H9 (cell line): ENCODE results near the gene PKIB. TPM values are rescaled to one million over a fixed set of nuclear protein-coding genes. Genes with fewer than 3 reads are reported as not detected.

Experiments used
- DNase-seq: peaks from one replicate; pipeline ENCODE4 v3.0.0-alpha.2; 2017
- H2AFZ ChIP-seq: one replicate; pipeline ENCODE4 v1.6.1; 2013; ENCODE audit warnings: mild to moderate bottlenecking, low read length, control low read depth, moderate library complexity
- H2AK5ac ChIP-seq: 2 replicates; pipeline ENCODE4 v1.6.1; 2013; ENCODE audit warnings: low read length, control low read depth, mixed read lengths; ENCODE audit not compliant: insufficient read length
- H2BK120ac ChIP-seq: one replicate; pipeline ENCODE4 v1.6.1; 2013; ENCODE audit warnings: low read depth, mild to moderate bottlenecking, low read length, control low read depth, inconsistent platforms; ENCODE audit not compliant: poor library complexity, severe bottlenecking
- H2BK12ac ChIP-seq: 2 replicates; pipeline ENCODE4 v1.6.1; 2013; ENCODE audit warnings: low read length, control low read depth, mixed read lengths, low read depth; ENCODE audit not compliant: insufficient read length
- H2BK15ac ChIP-seq: 2 replicates; pipeline ENCODE4 v1.6.1; 2013; ENCODE audit warnings: low read depth, low read length, control low read depth
- H2BK20ac ChIP-seq: one replicate; pipeline ENCODE4 v1.6.1; 2013; ENCODE audit warnings: low read depth, mild to moderate bottlenecking, low read length, control low read depth, inconsistent platforms; ENCODE audit not compliant: poor library complexity, severe bottlenecking
- H2BK5ac ChIP-seq: 2 replicates; pipeline ENCODE4 v1.6.1; 2013; ENCODE audit warnings: low read length, control low read depth, mixed read lengths; ENCODE audit not compliant: insufficient read length
- H3K14ac ChIP-seq: 2 replicates; pipeline ENCODE4 v1.6.1; 2013; ENCODE audit warnings: low read length, control low read depth; ENCODE audit not compliant: insufficient read depth
- H3K18ac ChIP-seq: 2 replicates; pipeline ENCODE4 v1.6.1; 2013; ENCODE audit warnings: low read depth, mild to moderate bottlenecking, mixed read lengths, low read length, control low read depth; ENCODE audit not compliant: insufficient read length
- H3K23ac ChIP-seq: 2 replicates; pipeline ENCODE4 v1.6.1; 2013; ENCODE audit warnings: low read length, control low read depth, mixed read lengths, low read depth; ENCODE audit not compliant: insufficient read length
- H3K23me2 ChIP-seq: 2 replicates; pipeline ENCODE4 v1.6.1; 2013; ENCODE audit warnings: low read depth, mild to moderate bottlenecking, mixed read lengths, low read length, control low read depth; ENCODE audit not compliant: insufficient read length, poor library complexity, severe bottlenecking
- H3K27ac ChIP-seq: 2 replicates; pipeline ENCODE4 v1.5.1; 2013; ENCODE audit warnings: low read length, control low read depth, mixed read lengths, low read depth; ENCODE audit not compliant: insufficient read length
- H3K27me3 ChIP-seq: 2 replicates; pipeline ENCODE4 v1.6.1; 2013; ENCODE audit warnings: low read length, control low read depth, inconsistent platforms; ENCODE audit not compliant: insufficient read depth
- H3K4ac ChIP-seq: 2 replicates; pipeline ENCODE4 v1.6.1; 2013; ENCODE audit warnings: low read depth, mild to moderate bottlenecking, control low read depth, inconsistent platforms, low read length, moderate library complexity
- H3K4me1 ChIP-seq: 2 replicates; pipeline ENCODE4 v1.6.1; 2013; ENCODE audit warnings: low read length, control low read depth, inconsistent platforms; ENCODE audit not compliant: insufficient read depth
- H3K4me2 ChIP-seq: 2 replicates; pipeline ENCODE4 v1.6.1; 2013; ENCODE audit warnings: low read length, control low read depth, mixed read lengths; ENCODE audit not compliant: insufficient read length, insufficient read depth
- H3K56ac ChIP-seq: 2 replicates; pipeline ENCODE4 v1.6.1; 2013; ENCODE audit warnings: low read depth, mild to moderate bottlenecking, mixed read lengths, low read length, control low read depth; ENCODE audit not compliant: insufficient read length
- H3K79me1 ChIP-seq: 2 replicates; pipeline ENCODE4 v1.6.1; 2013; ENCODE audit warnings: low read depth, mild to moderate bottlenecking, moderate library complexity, low read length, control low read depth, inconsistent platforms; ENCODE audit not compliant: insufficient read depth, poor library complexity, severe bottlenecking
- H3K79me2 ChIP-seq: 2 replicates; pipeline ENCODE4 v1.6.1; 2013; ENCODE audit warnings: low read length, control low read depth, inconsistent platforms; ENCODE audit not compliant: insufficient read depth
- H3K9ac ChIP-seq: 2 replicates; pipeline ENCODE4 v1.6.1; 2013; ENCODE audit warnings: low read length, control low read depth, mixed read lengths; ENCODE audit not compliant: insufficient read length; ENCODE audit errors: extremely low read depth
- H3K9me3 ChIP-seq: one replicate; pipeline ENCODE4 v1.6.1; 2013; ENCODE audit warnings: low read depth, low read length, inconsistent platforms; ENCODE audit not compliant: control insufficient read depth
- H3T11ph ChIP-seq: one replicate; pipeline ENCODE4 v1.6.1; 2013; ENCODE audit warnings: mild to moderate bottlenecking, low read length, control low read depth, inconsistent platforms
- H4K20me1 ChIP-seq: one replicate; pipeline ENCODE4 v1.6.1; 2013; ENCODE audit not compliant: control insufficient read depth, insufficient read length, insufficient read depth
- H4K5ac ChIP-seq: 2 replicates; pipeline ENCODE4 v1.6.1; 2013; ENCODE audit warnings: low read depth, mild to moderate bottlenecking, mixed read lengths, low read length, control low read depth; ENCODE audit not compliant: insufficient read length
- H4K8ac ChIP-seq: replicated peaks from 2 replicates; pipeline ENCODE4 v1.6.1; 2013; ENCODE audit warnings: low read length, control low read depth, mixed read lengths, low read depth; ENCODE audit not compliant: insufficient read length
- H4K91ac ChIP-seq: 2 replicates; pipeline ENCODE4 v1.6.1; 2013; ENCODE audit warnings: low read depth, mild to moderate bottlenecking, moderate library complexity, mixed read lengths, low read length, control low read depth; ENCODE audit not compliant: insufficient read length
- H3K27ac Mint-ChIP-seq, 3 experiments: 2 replicates in 2 of 3; 3 replicates in 1 of 3; pipeline ENCODE4 v1.8.0; 2020 to 2021; ENCODE audit warnings: mixed read lengths in 3 of 3, mild to moderate bottlenecking in 1 of 3, moderate library complexity in 1 of 3
- H3K27me3 Mint-ChIP-seq: 2 replicates; pipeline ENCODE4 v1.8.0; 2021; ENCODE audit warnings: low read depth, mild to moderate bottlenecking, moderate library complexity, mixed read lengths
- H3K36me3 Mint-ChIP-seq, 3 experiments: 2 replicates in 2 of 3; 3 replicates in 1 of 3; pipeline ENCODE4 v1.8.0; 2020 to 2021; ENCODE audit warnings: low read depth in 3 of 3, mixed read lengths in 3 of 3; ENCODE audit not compliant: insufficient read depth in 1 of 3
- H3K4me1 Mint-ChIP-seq, 2 experiments: 2 replicates each; pipeline ENCODE4 v1.8.0; 2020; ENCODE audit warnings: mixed read lengths in 2 of 2
- H3K4me3 Mint-ChIP-seq, 2 experiments: 2 replicates in 1 of 2; 3 replicates in 1 of 2; pipeline ENCODE4 v1.8.0; 2020 to 2021; ENCODE audit warnings: mild to moderate bottlenecking in 2 of 2, mixed read lengths in 2 of 2, moderate library complexity in 1 of 2
- H3K9me3 Mint-ChIP-seq, 2 experiments: 2 replicates in 1 of 2; 3 replicates in 1 of 2; pipeline ENCODE4 v1.8.0; 2020; ENCODE audit warnings: mild to moderate bottlenecking in 2 of 2, mixed read lengths in 2 of 2, moderate library complexity in 1 of 2
- WGBS: extraction: QIAGEN DNeasy Blood & Tissue Kit; methylation state at CpG from one replicate; pipeline ENCODE4 v1.1.7; 2013; ENCODE audit warnings: missing lambda C conversion rate, low lambda C conversion rate, mixed read lengths; ENCODE audit not compliant: insufficient read length; ENCODE audit errors: extremely low coverage; 5-methylcytosine and 5-hydroxymethylcytosine counted together
- total RNA-seq: library from RNA; stranded (reverse); gene quantifications from 2 replicates; pipeline ENCODE4 v1.2.1, GENCODE V29; 2021
- TF ChIP-seq, protein P1 (sequence below): fragments of 200-600 bp; sonication (generic); conservative IDR thresholded peaks from 3 replicates; pipeline ENCODE4 v1.8.0; 2021; ENCODE audit warnings: antibody characterized with exemption, mild to moderate bottlenecking

Gene PKIB
- total RNA-seq, 1 experiment from 2014 or later = 46.5 TPM

DNA sequence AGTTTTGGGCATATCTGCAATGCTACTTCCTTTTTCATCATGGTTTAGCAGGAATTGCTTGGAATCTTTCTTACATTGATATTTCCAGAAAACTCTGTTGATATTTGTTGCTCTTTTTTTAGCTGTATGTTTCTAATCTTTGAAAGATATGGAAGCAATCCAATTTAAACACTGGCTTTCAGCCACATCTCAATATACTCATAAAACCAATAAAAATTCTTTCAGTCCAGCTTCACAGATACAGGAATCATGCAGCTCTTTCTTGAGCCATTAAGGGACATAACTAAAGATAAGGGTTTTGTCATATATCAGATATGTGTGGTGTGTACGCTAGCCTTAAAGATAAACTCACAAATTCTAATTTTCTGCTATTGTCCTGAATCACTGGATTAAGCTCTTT lies 47.4 kb downstream of the PKIB start:
- H3K27me3 ChIP-seq = no peaks in the 10 kb centered on the region
- H3K27me3 Mint-ChIP-seq = no peaks in the 10 kb centered on the region

More for the DNA sequence above, 47.4 kb downstream of the PKIB start:
- peaks cover 0 to 3% of the 10 kb centered on the region in 2 experiments; a peak in 2 of 4 replicates for H3K4me1 Mint-ChIP-seq
- H3K36me3 Mint-ChIP-seq = no peaks in the 10 kb centered on the region
- H3K79me1 ChIP-seq = no peaks in the 10 kb centered on the region
- H3K9ac ChIP-seq = no peak overlapping the region
- no peak overlapping the region for H2AFZ ChIP-seq
- H3K56ac ChIP-seq = no peak overlapping the region
- no peaks in the 10 kb centered on the region for H3K9me3 Mint-ChIP-seq
- no peak overlapping the region for H2BK15ac ChIP-seq
- H3K9me3 ChIP-seq = no peaks in the 10 kb centered on the region
- H4K8ac ChIP-seq = no peak overlapping the region
- no peak for DNase-seq
- no peaks in the 10 kb centered on the region for H3K79me2 ChIP-seq
- no peak overlapping the region for H3K27ac ChIP-seq
- no peak overlapping the region for H2BK12ac ChIP-seq
- no peak overlapping the region for H4K5ac ChIP-seq
- H2BK20ac ChIP-seq = no peak overlapping the region
- H3K4me2 ChIP-seq = no peak overlapping the region
- H3K18ac ChIP-seq = no peak overlapping the region
- H2BK120ac ChIP-seq = no peak overlapping the region
- TF ChIP-seq, protein P1, sequence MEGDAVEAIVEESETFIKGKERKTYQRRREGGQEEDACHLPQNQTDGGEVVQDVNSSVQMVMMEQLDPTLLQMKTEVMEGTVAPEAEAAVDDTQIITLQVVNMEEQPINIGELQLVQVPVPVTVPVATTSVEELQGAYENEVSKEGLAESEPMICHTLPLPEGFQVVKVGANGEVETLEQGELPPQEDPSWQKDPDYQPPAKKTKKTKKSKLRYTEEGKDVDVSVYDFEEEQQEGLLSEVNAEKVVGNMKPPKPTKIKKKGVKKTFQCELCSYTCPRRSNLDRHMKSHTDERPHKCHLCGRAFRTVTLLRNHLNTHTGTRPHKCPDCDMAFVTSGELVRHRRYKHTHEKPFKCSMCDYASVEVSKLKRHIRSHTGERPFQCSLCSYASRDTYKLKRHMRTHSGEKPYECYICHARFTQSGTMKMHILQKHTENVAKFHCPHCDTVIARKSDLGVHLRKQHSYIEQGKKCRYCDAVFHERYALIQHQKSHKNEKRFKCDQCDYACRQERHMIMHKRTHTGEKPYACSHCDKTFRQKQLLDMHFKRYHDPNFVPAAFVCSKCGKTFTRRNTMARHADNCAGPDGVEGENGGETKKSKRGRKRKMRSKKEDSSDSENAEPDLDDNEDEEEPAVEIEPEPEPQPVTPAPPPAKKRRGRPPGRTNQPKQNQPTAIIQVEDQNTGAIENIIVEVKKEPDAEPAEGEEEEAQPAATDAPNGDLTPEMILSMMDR = no peak
- no peaks in the 10 kb centered on the region for H3K23me2 ChIP-seq
- H3K4me3 Mint-ChIP-seq = no peak overlapping the region
- no peak overlapping the region for H3K4ac ChIP-seq
- H3K23ac ChIP-seq = no peak overlapping the region
- H3K14ac ChIP-seq = no peak overlapping the region
- H2BK5ac ChIP-seq = no peak overlapping the region
- H4K20me1 ChIP-seq = no peaks in the 10 kb centered on the region
- H3T11ph ChIP-seq = no peak overlapping the region
- no peak overlapping the region for H2AK5ac ChIP-seq
- H3K27ac Mint-ChIP-seq = no peak overlapping the region; a peak in 1 of 7 replicates
- no peak overlapping the region for H4K91ac ChIP-seq
- H3K4me1 ChIP-seq = no peaks in the 10 kb centered on the region; the same call in 1 of the 2 replicates
- WGBS = no CpG with 5 or more reads among the region's 1 CpG
